Sigmoid colon (tissue), 3 donors: ENCODE data around the gene LEUTX.

Experiments used
- POLR2A ChIP-seq, 2 donors: fragments of 450-650 bp; IDR thresholded peaks; one replicate each; pipeline ENCODE4 v1.6.1; 2016; ENCODE audit warnings: antibody characterized with exemption in 2 of 2, mild to moderate bottlenecking in 2 of 2, moderate library complexity in 2 of 2
- TF ChIP-seq, protein P1 (sequence below), 4 experiments: fragments of 450-650 bp in 3 of 4; fragments of 200-600 bp in 1 of 4; IDR thresholded peaks; one replicate each; pipeline ENCODE4 v1.5.1; 2016 to 2019; ENCODE audit warnings: antibody characterized with exemption in 4 of 4, mild to moderate bottlenecking in 3 of 4, moderate library complexity in 2 of 4

DNA sequence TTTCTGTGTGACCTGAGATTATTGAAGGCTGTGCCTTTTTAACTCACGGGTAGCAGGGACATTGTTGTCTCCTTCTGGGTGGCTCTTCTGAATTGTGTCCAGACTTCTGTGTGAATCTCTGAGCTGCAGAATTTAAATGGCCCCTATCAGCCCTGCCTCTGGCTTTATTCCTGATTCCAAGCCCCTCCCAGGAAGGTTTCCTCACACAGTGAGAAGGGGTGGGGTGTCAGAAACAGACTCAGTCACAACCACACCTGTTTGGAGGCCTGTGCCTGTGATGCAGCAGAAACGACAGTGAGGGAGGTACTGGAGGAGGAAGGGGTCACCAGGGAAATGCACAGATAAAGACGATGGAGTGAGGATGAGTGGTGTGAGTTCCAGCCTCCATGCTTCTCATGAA, 40.8 kb upstream of the LEUTX start, which contains the start of gene CLC:
- TF ChIP-seq, protein P1, sequence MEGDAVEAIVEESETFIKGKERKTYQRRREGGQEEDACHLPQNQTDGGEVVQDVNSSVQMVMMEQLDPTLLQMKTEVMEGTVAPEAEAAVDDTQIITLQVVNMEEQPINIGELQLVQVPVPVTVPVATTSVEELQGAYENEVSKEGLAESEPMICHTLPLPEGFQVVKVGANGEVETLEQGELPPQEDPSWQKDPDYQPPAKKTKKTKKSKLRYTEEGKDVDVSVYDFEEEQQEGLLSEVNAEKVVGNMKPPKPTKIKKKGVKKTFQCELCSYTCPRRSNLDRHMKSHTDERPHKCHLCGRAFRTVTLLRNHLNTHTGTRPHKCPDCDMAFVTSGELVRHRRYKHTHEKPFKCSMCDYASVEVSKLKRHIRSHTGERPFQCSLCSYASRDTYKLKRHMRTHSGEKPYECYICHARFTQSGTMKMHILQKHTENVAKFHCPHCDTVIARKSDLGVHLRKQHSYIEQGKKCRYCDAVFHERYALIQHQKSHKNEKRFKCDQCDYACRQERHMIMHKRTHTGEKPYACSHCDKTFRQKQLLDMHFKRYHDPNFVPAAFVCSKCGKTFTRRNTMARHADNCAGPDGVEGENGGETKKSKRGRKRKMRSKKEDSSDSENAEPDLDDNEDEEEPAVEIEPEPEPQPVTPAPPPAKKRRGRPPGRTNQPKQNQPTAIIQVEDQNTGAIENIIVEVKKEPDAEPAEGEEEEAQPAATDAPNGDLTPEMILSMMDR (IDR thresholded peaks at IDR 0.05), result no peak
- no peak for TF ChIP-seq POLR2A (IDR thresholded peaks at IDR 0.05)
